ENCODE results near the gene FAT1.

Gene FAT1

GRCh38 chr4:186709517-186709916, 14.1 kb downstream of the FAT1 start:
- TF ChIP-seq CTCF (IDR thresholded peaks at IDR 0.05; ENCODE audit: low read depth, low read length, missing control alignments) = no peak
- in situ Hi-C loops (cut with HindIII; ENCODE audit: low sequenced_read_pairs) = no loop called here
- H3K4me3 ChIP-seq (ENCODE audit: low read depth, low read length) = no peak overlapping the region
- no peak for DNase-seq (ENCODE audit: low read depth)

- no peak for TF ChIP-seq CTCF (IDR thresholded peaks at IDR 0.05; ENCODE audit: low read depth, low read length, missing control alignments)
Observed at GRCh38 chr4:186708554-186708953, 15.1 kb downstream of the FAT1 start.

GRCh38 chr4:186707996-186708395, 15.7 kb downstream of the FAT1 start:
- no peak for DNase-seq (ENCODE audit: low read depth)
- TF ChIP-seq CTCF (IDR thresholded peaks at IDR 0.05; ENCODE audit: low read depth, low read length, missing control alignments) = no peak
- in situ Hi-C loops (cut with HindIII; ENCODE audit: low sequenced_read_pairs) = no loop called here
- no peak overlapping the region for H3K4me3 ChIP-seq (ENCODE audit: low read depth, low read length)

More at GRCh38 chr4:186708554-186708953, 15.1 kb downstream of the FAT1 start:
- in situ Hi-C loops (cut with HindIII; ENCODE audit: low sequenced_read_pairs) = no loop called here
- DNase-seq (ENCODE audit: low read depth) = no peak
- no peak overlapping the region for H3K4me3 ChIP-seq (ENCODE audit: low read depth, low read length)

GRCh38 chr4:186707574-186707973, 16.1 kb downstream of the FAT1 start:
- DNase-seq (ENCODE audit: low read depth) = no peak
- TF ChIP-seq CTCF (IDR thresholded peaks at IDR 0.05; ENCODE audit: low read depth, low read length, missing control alignments) = no peak
- in situ Hi-C loops (cut with HindIII; ENCODE audit: low sequenced_read_pairs) = no loop called here

GRCh38 chr4:186704057-186704456, 19.6 kb downstream of the FAT1 start:
- no peak for TF ChIP-seq CTCF (IDR thresholded peaks at IDR 0.05; ENCODE audit: low read depth, low read length, missing control alignments)
- in situ Hi-C loops (cut with HindIII; ENCODE audit: low sequenced_read_pairs) = no loop called here
- no peak for DNase-seq (ENCODE audit: low read depth)
- no peak overlapping the region for H3K4me3 ChIP-seq (ENCODE audit: low read depth, low read length)

More at GRCh38 chr4:186707574-186707973, 16.1 kb downstream of the FAT1 start:
- no peak overlapping the region for H3K4me3 ChIP-seq (ENCODE audit: low read depth, low read length)

GRCh38 chr4:186703510-186703909, 20.1 kb downstream of the FAT1 start:
- in situ Hi-C loops (cut with HindIII; ENCODE audit: low sequenced_read_pairs) = no loop called here

More at GRCh38 chr4:186703510-186703909, 20.1 kb downstream of the FAT1 start:
- no peak overlapping the region for H3K4me3 ChIP-seq (ENCODE audit: low read depth, low read length)
- TF ChIP-seq CTCF (IDR thresholded peaks at IDR 0.05; ENCODE audit: low read depth, low read length, missing control alignments) = no peak
- DNase-seq (ENCODE audit: low read depth) = no peak

Measured in astrocyte of the cerebellum (primary cell).